Left ventricle myocardium inferior (tissue), 1 donor: Measurements from ENCODE around the gene KCTD5. TPM values are rescaled to one million over a fixed set of nuclear protein-coding genes. Genes with fewer than 3 reads are reported as not detected.
"Not testable (repeated sequence)": the region's sequence is repeated elsewhere in the genome, so short reads cannot be mapped to it uniquely, and the experiment has no call there.

Experiments used
- DNase-seq: peaks from one replicate; pipeline ENCODE4 v3.0.0-alpha.2; 2020
- H3K27ac ChIP-seq: fragments of 200-600 bp; replicated peaks from 2 replicates; pipeline ENCODE4 v1.8.0; 2021
- H3K27me3 ChIP-seq: fragments of 200-600 bp; 2 replicates; pipeline ENCODE4 v1.8.0; 2021; ENCODE audit warnings: low read depth
- H3K36me3 ChIP-seq: fragments of 200-600 bp; 2 replicates; pipeline ENCODE4 v1.8.0; 2021
- H3K4me1 ChIP-seq: fragments of 200-600 bp; 2 replicates; pipeline ENCODE4 v1.8.0; 2021
- H3K4me3 ChIP-seq: fragments of 200-600 bp; 2 replicates; pipeline ENCODE4 v1.8.0; 2021; ENCODE audit warnings: mild to moderate bottlenecking, moderate library complexity
- H3K9me3 ChIP-seq: fragments of 200-600 bp; replicated peaks from 2 replicates; pipeline ENCODE4 v1.8.0; 2021
- CTCF ChIP-seq: fragments of 200-600 bp; IDR thresholded peaks from 2 replicates; pipeline ENCODE4 v1.8.0; 2021; ENCODE audit warnings: antibody characterized with exemption, mild to moderate bottlenecking, borderline replicate concordance
- intact Hi-C: fragments of 100-400 bp; cut with micrococcal nuclease; formaldehyde crosslinking; loops from one replicate; pipeline ENCODE4 v1.11.0; 2022
- total RNA-seq: library from RNA; stranded (reverse); fragmentation: NEBNext Ultra II Directional; extraction: Animal tissue kit (Norgen Biotek cat#: 25700); gene quantifications from one replicate; pipeline ENCODE4 v1.2.1, GENCODE V29; 2021
- donor health status: DM: no; HTN: yes; CAD: no; lungs with severe emphysema.

The KCTD5 gene
- total RNA-seq, 1 donor from 2014 or later = 10.2 TPM

- no peak for TF ChIP-seq CTCF
- Histone ChIP-seq H3K4me1 (peaks cover 42% of the 10 kb centered on the region), H3K4me3 (peak overlapping the region; percentile 69), H3K36me3 (peaks cover 16% of the 10 kb centered on the region), H3K27me3 (no peaks in the 10 kb centered on the region), H3K27ac (peak overlapping the region; percentile 77), H3K9me3 (no peaks in the 10 kb centered on the region)
- peak; percentile 97 for DNase-seq
- intact Hi-C loops = no loop called here
Measured at GRCh38 chr16:2673066-2673999, 9.0 kb upstream of the KCTD5 start.

- no peak for TF ChIP-seq CTCF
- peaks cover 34% of the 10 kb centered on the region for H3K4me1 ChIP-seq
- no peaks in the 10 kb centered on the region for H3K9me3 ChIP-seq
- H3K27me3 ChIP-seq = no peaks in the 10 kb centered on the region
- peaks cover 4% of the 10 kb centered on the region for H3K36me3 ChIP-seq
- no peak overlapping the region for H3K27ac ChIP-seq
- no peak for DNase-seq
- intact Hi-C loops = no loop called here
- no peak overlapping the region for H3K4me3 ChIP-seq
Measured at GRCh38 chr16:2675021-2675420, 7.3 kb upstream of the KCTD5 start.

- intact Hi-C loops = no loop called here
- DNase-seq = no peak
Measured at GRCh38 chr16:2675714-2676113, 6.6 kb upstream of the KCTD5 start.

GRCh38 chr16:2676937-2677336, 5.4 kb upstream of the KCTD5 start:
- H3K4me3 ChIP-seq, H3K36me3 ChIP-seq, H3K27me3 ChIP-seq, DNase-seq, intact Hi-C loops, H3K9me3 ChIP-seq, H3K27ac ChIP-seq: not testable (repeated sequence)
- peaks cover 27% of the 10 kb centered on the region for H3K4me1 ChIP-seq

More at GRCh38 chr16:2675714-2676113, 6.6 kb upstream of the KCTD5 start:
- no peak for TF ChIP-seq CTCF
- no peak overlapping the region for H3K4me3 ChIP-seq
- peaks cover 4% of the 10 kb centered on the region for H3K36me3 ChIP-seq
- no peaks in the 10 kb centered on the region for H3K9me3 ChIP-seq
- peaks cover 27% of the 10 kb centered on the region for H3K4me1 ChIP-seq
- no peaks in the 10 kb centered on the region for H3K27me3 ChIP-seq
- no peak overlapping the region for H3K27ac ChIP-seq

- H3K27me3 ChIP-seq, DNase-seq, intact Hi-C loops: not testable (repeated sequence)
Measured at GRCh38 chr16:2678206-2678965, 3.9 kb upstream of the KCTD5 start.

GRCh38 chr16:2679902-2680301, 2.4 kb upstream of the KCTD5 start:
- peaks cover 36% of the 10 kb centered on the region for H3K4me1 ChIP-seq
- H3K27me3 ChIP-seq, DNase-seq, H3K4me3 ChIP-seq, intact Hi-C loops, H3K9me3 ChIP-seq, H3K36me3 ChIP-seq: not testable (repeated sequence)
- H3K27ac ChIP-seq = peak overlapping the region; percentile 30

More at GRCh38 chr16:2678206-2678965, 3.9 kb upstream of the KCTD5 start:
- H3K4me3 ChIP-seq, H3K9me3 ChIP-seq, H3K36me3 ChIP-seq, H3K27ac ChIP-seq: not testable (repeated sequence)
- peaks cover 31% of the 10 kb centered on the region for H3K4me1 ChIP-seq

GRCh38 chr16:2680360-2680759, 2.0 kb upstream of the KCTD5 start:
- H3K9me3 ChIP-seq, H3K36me3 ChIP-seq, DNase-seq, H3K4me3 ChIP-seq, H3K27ac ChIP-seq, H3K27me3 ChIP-seq, intact Hi-C loops: not testable (repeated sequence)
- H3K4me1 ChIP-seq = peaks cover 36% of the 10 kb centered on the region

GRCh38 chr16:2683041-2683440, 718 bp downstream of the KCTD5 start:
- DNase-seq, intact Hi-C loops, H3K9me3 ChIP-seq, H3K36me3 ChIP-seq, H3K27me3 ChIP-seq: not testable (repeated sequence)
- Histone ChIP-seq H3K27ac (peak overlapping the region; percentile 95), H3K4me3 (peak overlapping the region; percentile 100), H3K4me1 (peaks cover 42% of the 10 kb centered on the region)

- H3K36me3 ChIP-seq, H3K9me3 ChIP-seq, DNase-seq, intact Hi-C loops, H3K27ac ChIP-seq, H3K4me3 ChIP-seq, H3K27me3 ChIP-seq: not testable (repeated sequence)
- peaks cover 54% of the 10 kb centered on the region for H3K4me1 ChIP-seq
Measured at GRCh38 chr16:2686075-2686474, 3.8 kb downstream of the KCTD5 start.
